Measurements from ENCODE around the gene PLOD3. TPM values are rescaled to one million over a fixed set of nuclear protein-coding genes. Genes with fewer than 3 reads are reported as not detected.
A peak's percentile ranks its signal among the peaks of the same experiment; 100 is the strongest.

The PLOD3 gene
- total and polyA plus RNA-seq, 2 of the 8 experiments (the other 6 are each of a cell fraction or from before 2014, with no cell fraction given), result 28.4 to 47.2 TPM

DNA sequence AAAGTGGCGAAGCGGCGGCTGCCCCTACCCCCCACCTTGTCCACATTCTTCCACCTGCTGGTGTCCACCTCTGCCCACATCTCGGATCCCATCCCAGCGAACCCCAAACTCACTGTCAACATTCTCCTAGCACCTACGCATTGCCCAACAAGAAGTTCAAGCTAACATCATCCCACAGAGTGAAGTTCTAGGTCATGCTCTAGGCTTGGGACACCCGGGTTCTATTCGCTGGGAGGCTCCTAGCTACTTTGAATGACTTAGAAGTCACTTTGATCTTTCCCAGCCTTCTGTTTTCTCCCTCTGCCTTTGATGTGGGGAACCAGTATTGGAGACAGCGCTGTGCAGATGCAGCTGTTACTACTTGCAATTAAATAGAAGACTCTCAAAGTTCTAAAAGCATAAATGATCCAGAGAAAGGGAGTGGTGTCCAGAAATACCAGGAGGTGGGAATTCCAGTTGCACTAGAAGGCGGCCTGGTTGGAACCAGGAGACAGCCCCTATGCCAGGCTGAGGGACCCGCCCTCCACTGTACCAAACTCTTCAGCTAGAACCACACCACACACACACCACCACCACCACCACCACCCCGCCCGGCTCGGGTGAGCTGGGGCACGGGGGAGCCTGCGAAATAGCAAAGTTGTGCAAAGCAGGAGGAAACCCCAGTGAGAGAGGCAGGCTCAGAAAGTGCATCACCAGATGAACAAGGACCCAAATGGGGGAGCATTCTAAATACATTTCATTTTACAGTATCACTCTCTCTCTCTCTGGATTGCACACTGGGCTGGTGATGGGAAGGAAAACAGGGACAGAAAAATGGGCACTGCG lies 46.6 kb downstream of the PLOD3 start:
- Histone ChIP-seq H4K20me1 (replicated peaks in 1 of 2; ENCODE audit: control insufficient read depth in 1 of 2, insufficient read depth in 2 of 2, low read length in 2 of 2) (peaks cover 0 to 9% of the 10 kb centered on the region in 2 experiments), H3K9me3 (ENCODE audit: insufficient read depth in 2 of 2, low read depth in 1 of 2, low read length in 1 of 2) (no peaks in the 10 kb centered on the region), H2BK12ac (ENCODE audit: low read depth, low read length) (peak overlapping the region; percentile 87; the same call in 1 of the 2 replicates), H3K23ac (ENCODE audit: insufficient read length) (no peak overlapping the region), H3K18ac (ENCODE audit: extremely low read depth, low read length) (no peak overlapping the region; the same call in 1 of the 2 replicates), H3K4me3 (ENCODE audit: extremely low read depth in 1 of 4, insufficient read depth in 2 of 4, low read depth in 3 of 4, low read length in 4 of 4) (peak overlapping the region in 3 of 4 experiments; percentile 30 to 68 (median 44); a peak in 4 of 8 replicates), H3K36me3 (ENCODE audit: control insufficient read depth in 2 of 4, insufficient read depth in 4 of 4, low read length in 3 of 4) (no peaks in the 10 kb centered on the region), H2BK15ac (ENCODE audit: low read length) (peak overlapping the region; percentile 98; the same call in 1 of the 2 replicates), H3K56ac (replicated peaks; ENCODE audit: insufficient read length, low read depth, low read length) (no peak overlapping the region), H2AK5ac (ENCODE audit: low read depth, low read length) (no peak overlapping the region), H3K4me2 (ENCODE audit: insufficient read depth in 1 of 2, low read depth in 2 of 2, low read length in 2 of 2) (peak overlapping the region; percentile 44 to 95), H2BK120ac (replicated peaks; ENCODE audit: low read depth, low read length) (no peak overlapping the region), H2BK5ac (ENCODE audit: low read depth, low read length) (no peak overlapping the region), H3K23me2 (ENCODE audit: low read depth, low read length) (peaks cover 33% of the 10 kb centered on the region), H4K91ac (replicated peaks; ENCODE audit: insufficient read length, low read length) (no peak overlapping the region), H3K4me1 (replicated peaks in 1 of 4; ENCODE audit: control insufficient read depth in 3 of 4, insufficient read depth in 4 of 4, low read length in 3 of 4) (peaks cover 11 to 71% (median 47%) of the 10 kb centered on the region in 4 experiments), H4K8ac (ENCODE audit: extremely low read depth, insufficient read depth, low read length) (no peak overlapping the region), H4K5ac (ENCODE audit: insufficient read length, low read depth, low read length) (no peak overlapping the region), H3K9ac (replicated peaks in 1 of 4; ENCODE audit: extremely low read depth in 1 of 4, low read depth in 3 of 4, low read length in 3 of 4) (no peak overlapping the region), H3K79me2 (ENCODE audit: control insufficient read depth in 1 of 2, insufficient read depth in 2 of 2, low read length in 2 of 2) (no peaks in the 10 kb centered on the region), H3K27me3 (replicated peaks in 1 of 4; ENCODE audit: control insufficient read depth in 3 of 4, extremely low read depth in 1 of 4, insufficient read depth in 3 of 4, low read length in 3 of 4) (peaks cover 54 to 96% (median 84%) of the 10 kb centered on the region in 4 experiments), H3K27ac (ENCODE audit: low read depth, low read length) (no peak overlapping the region), H2AFZ (ENCODE audit: low read length) (no peak overlapping the region), H3K79me1 (ENCODE audit: low read depth, low read length) (no peaks in the 10 kb centered on the region), H3K4ac (replicated peaks; ENCODE audit: insufficient read length, low read depth, low read length) (no peak overlapping the region), H2BK20ac (ENCODE audit: low read length) (peak overlapping the region; percentile 98; the same call in 1 of the 2 replicates), H3K14ac (ENCODE audit: insufficient read length) (no peak overlapping the region)
- ChIA-PET POLR2A (ENCODE audit: partially characterized antibody) (interaction anchor here (0.6 to 2.2 kb wide), 10 partner anchors 8 to 315 kb away, joined by 3 to 10 read pairs (median 4); no protein-coding TSS in a partner anchor), CTCF (ENCODE audit: partially characterized antibody) (interaction anchor here (0.6 to 3.0 kb wide), 26 partner anchors 8 to 276 kb away, joined by 3 to 38 read pairs (median 4); partner anchors contain the start of genes MOGAT3 and NAT16)
- FAIRE-seq (no peak), DNase-seq (ENCODE audit: low read depth in 1 of 2, low spot score in 2 of 2) (no peak)
- WGBS, 2 experiments (ENCODE audit: extremely low coverage in 1 of 2, insufficient coverage in 1 of 2, insufficient read length in 1 of 2, insufficient replicate concordance in 2 of 2, low coverage in 1 of 2, low lambda C conversion rate in 2 of 2, missing lambda C conversion rate in 1 of 2), result 8% methylated on average over 17 of the region's 17 CpGs; no CpG with 5 or more reads in 1 of the 2 experiments
- TF ChIP-seq SUZ12 (IDR thresholded peaks at IDR 0.05; ENCODE audit: low read length), result peak; percentile 38
- no peak for TF ChIP-seq GTF2F1 (IDR thresholded peaks at IDR 0.05; ENCODE audit: borderline replicate concordance, low read depth, low read length)
- TF ChIP-seq EZH2 (IDR thresholded peaks at IDR 0.05; ENCODE audit: low read depth, low read length, severe bottlenecking), result peak; percentile 79
